DMS114 treated with DMSO at 0.1 percent for 48 hours (cell line): ENCODE measurements around the gene SLC2A10.
"Not testable (repeated sequence)": the region's sequence is repeated elsewhere in the genome, so short reads cannot be mapped to it uniquely, and the experiment has no call there.

Source experiments
- DNase-seq: peaks from one replicate; lab custom pipeline; 2025; ENCODE audit not compliant: unreplicated experiment; lab: John Stamatoyannopoulos, UW

The SLC2A10 gene

DNA sequence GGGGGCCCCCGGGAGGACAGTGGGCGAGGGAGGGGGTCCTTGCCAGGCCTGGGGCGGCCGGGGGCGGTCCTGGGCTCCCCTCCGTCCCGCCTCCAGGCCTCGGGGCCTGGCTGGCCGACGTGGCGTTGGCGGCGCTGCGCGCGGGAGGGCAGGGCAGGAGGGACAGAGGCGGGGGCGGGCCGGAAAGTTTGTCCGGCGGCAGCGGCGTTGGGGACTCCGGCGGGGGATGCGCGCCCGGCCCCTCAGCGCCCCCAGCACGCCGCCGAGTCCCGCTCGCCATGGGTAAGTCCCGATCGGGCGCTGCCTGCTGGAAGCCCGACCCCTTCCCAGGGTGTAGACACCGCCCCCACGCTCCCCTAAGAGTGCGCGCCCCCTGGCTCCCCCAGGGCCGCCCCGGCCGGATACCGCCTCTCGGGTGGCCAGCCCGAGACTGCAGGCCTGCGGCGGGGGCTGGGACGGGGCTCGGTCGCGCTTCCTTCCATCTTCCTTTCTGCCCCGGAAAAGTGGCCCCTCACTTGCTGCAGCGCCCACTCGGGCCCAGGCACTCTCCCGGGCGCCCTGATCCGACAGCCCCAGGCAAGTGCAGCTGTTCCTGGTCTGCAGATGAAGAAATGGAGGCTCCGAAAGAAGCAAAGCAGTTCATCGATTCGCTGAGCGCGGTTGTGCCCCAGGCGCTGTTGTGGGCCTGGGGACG, at the start of gene SLC2A10:
SLC2A10 (plus strand) TSS at position 191 of the 694 bp plus-strand sequence; CDS start at position 279, 88 bp downstream.
- DNase-seq: no peak

DNA sequence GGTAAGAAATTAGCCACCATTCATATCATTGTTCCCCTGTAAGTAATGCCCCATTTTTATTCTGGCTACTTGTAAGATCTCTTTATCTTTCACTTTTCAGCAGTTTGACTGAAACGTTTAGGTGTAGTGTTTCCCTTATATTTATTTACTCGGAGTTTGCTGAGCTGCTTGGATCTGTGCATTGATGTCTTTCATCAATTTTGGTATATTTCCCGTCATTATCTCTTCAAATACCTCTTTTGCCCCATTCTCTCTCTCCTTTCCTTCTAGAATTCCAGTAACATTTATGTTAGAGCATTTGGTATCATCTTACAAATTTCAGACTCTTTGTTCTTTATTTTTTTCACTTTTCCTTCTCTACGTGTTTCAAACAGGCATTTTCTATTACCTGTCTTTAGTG, 49.0 kb upstream of the SLC2A10 start:
- DNase-seq: no peak

DNA sequence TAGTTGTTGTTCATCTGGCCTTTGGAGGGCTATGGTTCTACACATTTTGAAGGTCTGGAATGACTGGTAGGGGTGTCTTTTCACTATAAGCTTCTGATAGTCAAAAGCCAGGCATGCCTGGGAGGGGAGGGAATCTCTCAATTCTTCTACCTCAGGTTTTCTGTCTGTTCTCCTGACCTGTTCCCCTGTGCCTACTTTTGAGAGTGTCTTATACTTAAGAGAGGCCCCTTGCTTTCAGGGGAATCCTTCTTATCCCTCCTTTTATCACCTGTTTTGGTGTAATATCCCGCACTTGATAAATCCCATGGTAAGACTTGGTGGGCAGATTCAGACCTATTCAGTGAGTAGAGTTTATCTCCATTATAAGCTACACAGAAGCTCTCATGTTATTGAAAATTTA, 47.8 kb upstream of the SLC2A10 start:
- DNase-seq: no peak

DNA sequence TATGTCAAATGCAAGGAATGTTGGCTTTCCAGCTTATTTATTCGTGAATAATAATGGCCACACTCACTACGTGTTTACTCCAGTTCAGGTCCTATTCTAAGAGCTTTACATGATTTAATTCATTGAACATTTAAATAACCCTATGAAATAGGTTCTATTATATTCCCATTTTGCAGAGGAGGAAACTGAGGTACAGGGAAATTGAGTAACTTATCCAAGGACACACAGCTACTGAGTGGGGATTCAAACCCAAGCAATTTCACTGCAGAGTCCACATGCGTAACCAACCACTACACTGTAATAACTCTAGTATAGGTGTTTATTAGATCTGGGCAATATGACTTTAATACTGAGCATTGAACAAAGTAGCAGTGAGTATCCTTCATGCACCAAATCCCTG, 45.9 kb upstream of the SLC2A10 start:
- no peak for DNase-seq

- no peak for DNase-seq
Measured at GRCh38 chr20:46665602-46666001, 43.8 kb upstream of the SLC2A10 start.

- DNase-seq: no peak
Measured at GRCh38 chr20:46666306-46666705, 43.1 kb upstream of the SLC2A10 start.

- DNase-seq: no peak
Measured at GRCh38 chr20:46666818-46667515, 42.5 kb upstream of the SLC2A10 start.

GRCh38 chr20:46670228-46670584, 39.2 kb upstream of the SLC2A10 start:
- DNase-seq: no peak

- DNase-seq: no peak
Measured at GRCh38 chr20:46670585-46671584, 38.6 kb upstream of the SLC2A10 start.

- no peak for DNase-seq
Measured at GRCh38 chr20:46671866-46672542, 37.4 kb upstream of the SLC2A10 start.

GRCh38 chr20:46672543-46673148, 36.8 kb upstream of the SLC2A10 start:
- DNase-seq: no peak

GRCh38 chr20:46673394-46674252, 35.8 kb upstream of the SLC2A10 start:
- no peak for DNase-seq

GRCh38 chr20:46674253-46675083, 35.0 kb upstream of the SLC2A10 start:
- no peak for DNase-seq

DNA sequence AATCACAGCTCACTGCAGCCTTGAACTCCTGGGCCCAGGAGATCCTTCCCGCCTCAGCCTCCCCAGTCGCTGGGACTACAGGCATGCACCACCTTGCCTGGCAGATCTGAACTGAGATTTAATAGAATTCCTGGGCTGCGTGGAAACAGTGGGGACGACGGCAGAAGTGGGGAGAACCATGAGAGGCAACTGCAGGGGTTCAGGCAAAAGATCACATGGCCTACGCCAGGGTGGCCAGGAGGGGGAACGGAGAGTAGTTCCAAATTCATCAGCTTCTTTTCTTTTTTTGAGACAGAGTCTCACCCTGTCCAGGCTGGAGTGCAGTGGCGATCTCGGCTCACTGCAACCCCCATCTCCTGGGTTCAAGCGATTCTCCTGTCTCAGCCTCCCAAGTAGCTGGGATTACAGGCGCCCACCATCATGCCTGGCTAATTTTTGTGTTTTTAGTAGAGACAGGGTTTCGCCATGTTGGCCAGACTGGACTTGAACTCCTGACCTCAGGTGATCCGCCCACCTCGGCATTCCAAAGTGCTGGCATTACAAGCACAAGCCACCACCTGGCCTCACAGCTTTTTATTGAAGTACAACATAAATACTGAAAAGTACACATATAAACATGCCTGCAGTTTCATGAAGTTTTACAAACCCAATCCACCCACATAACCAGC, 32.7 kb upstream of the SLC2A10 start:
- not testable (repeated sequence) for DNase-seq

- no peak for DNase-seq
Measured at GRCh38 chr20:46677608-46678007, 31.8 kb upstream of the SLC2A10 start.

- DNase-seq: no peak
Measured at GRCh38 chr20:46678516-46678915, 30.9 kb upstream of the SLC2A10 start.

- DNase-seq: no peak
Measured at GRCh38 chr20:46680684-46681031, 28.8 kb upstream of the SLC2A10 start.
